ENCODE measurements around the gene TES.
A peak's percentile ranks its signal among the peaks of the same experiment; 100 is the strongest.

TES gene

DNA sequence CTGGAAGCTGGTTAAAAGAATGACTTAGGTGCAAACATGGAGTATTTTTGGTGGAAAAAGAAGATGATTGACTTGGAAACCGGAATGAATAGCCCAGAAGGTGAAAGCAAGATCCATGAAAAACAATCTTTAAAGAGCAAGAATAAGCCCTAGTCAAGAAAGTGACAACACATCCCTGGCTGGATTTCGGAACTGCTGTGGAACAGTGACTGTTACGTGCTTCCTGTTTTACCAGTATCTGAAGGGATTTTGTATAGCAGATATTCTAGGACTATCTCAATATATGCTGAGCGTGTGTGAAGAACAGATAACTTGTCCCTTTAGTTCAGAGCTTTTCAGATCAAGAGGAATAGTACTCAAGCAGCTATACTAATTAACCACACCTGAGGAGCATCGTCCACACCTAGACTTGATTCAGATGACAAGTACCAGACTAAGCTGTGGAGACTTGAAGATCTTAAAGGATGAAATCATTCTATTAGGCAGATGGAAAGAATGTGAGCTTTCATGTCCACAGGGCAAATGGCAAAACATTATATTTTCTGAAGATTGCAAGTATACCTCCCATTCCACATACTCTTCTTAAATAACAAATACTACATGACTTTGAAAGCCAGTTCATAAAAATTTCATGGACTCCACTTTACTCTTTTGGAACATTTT lies 11.5 kb upstream of the TES start:
- DNase-seq (ENCODE audit: low spot score in 2 of 2), result no peak

GRCh38 chr7:116200963-116201362 lies 9.4 kb upstream of the TES start:
- Histone ChIP-seq H3K27me3 (ENCODE audit: low read depth) (peaks cover 15% of the 10 kb centered on the region), H3K36me3 (replicated peaks) (no peaks in the 10 kb centered on the region), H3K9me3 (no peaks in the 10 kb centered on the region), H3K4me1 (no peaks in the 10 kb centered on the region), H3K4me3 (no peak overlapping the region)
- in situ Hi-C loops (cut with MboI; ENCODE audit: low sequenced_read_pairs), result no loop called here
- DNase-seq (ENCODE audit: low spot score in 2 of 2), result no peak

More for the DNA sequence above, 11.5 kb upstream of the TES start:
- H3K4me1 ChIP-seq, result no peaks in the 10 kb centered on the region
- peaks cover 15% of the 10 kb centered on the region for H3K27me3 ChIP-seq (ENCODE audit: low read depth)
- H3K36me3 ChIP-seq (replicated peaks), result no peaks in the 10 kb centered on the region
- no peaks in the 10 kb centered on the region for H3K9me3 ChIP-seq
- no peak overlapping the region for H3K4me3 ChIP-seq
- in situ Hi-C loops (cut with MboI; ENCODE audit: low sequenced_read_pairs), result no loop called here

DNA sequence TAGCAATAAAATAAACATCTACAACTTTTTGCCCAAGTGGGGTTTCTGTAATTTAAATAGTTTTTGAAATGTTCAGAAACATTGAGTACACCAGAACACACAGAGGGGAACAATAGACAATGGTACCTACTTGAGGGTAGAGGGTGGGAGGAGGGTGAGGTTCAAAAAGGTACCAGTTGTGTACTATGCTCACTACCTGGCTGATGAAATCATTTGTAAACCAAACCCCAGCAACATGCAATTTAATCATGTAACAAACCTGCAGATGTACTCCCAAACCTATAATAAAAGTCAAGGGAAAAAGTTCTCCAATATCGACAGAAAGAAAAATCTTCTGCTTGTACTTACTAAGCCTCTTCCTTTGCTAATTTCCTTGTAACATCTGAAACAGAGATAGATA lies 4.2 kb upstream of the TES start:
- no peaks in the 10 kb centered on the region for H3K4me1 ChIP-seq
- H3K27me3 ChIP-seq (ENCODE audit: low read depth), result peaks cover 15% of the 10 kb centered on the region
- no peak for DNase-seq (ENCODE audit: low spot score in 2 of 2)
- H3K9me3 ChIP-seq, result no peaks in the 10 kb centered on the region
- no peaks in the 10 kb centered on the region for H3K36me3 ChIP-seq (replicated peaks)
- in situ Hi-C loops (cut with MboI; ENCODE audit: low sequenced_read_pairs), result no loop called here
- H3K4me3 ChIP-seq, result no peak overlapping the region

GRCh38 chr7:116208919-116209318 lies 1.4 kb upstream of the TES start:
- no peaks in the 10 kb centered on the region for H3K27me3 ChIP-seq (ENCODE audit: low read depth)
- no peaks in the 10 kb centered on the region for H3K9me3 ChIP-seq
- peaks cover 5% of the 10 kb centered on the region; the same call in 1 of the 2 replicates for H3K4me1 ChIP-seq
- H3K36me3 ChIP-seq (replicated peaks), result no peaks in the 10 kb centered on the region
- DNase-seq (ENCODE audit: low spot score in 2 of 2), result no peak
- in situ Hi-C loops (cut with MboI; ENCODE audit: low sequenced_read_pairs), result no loop called here
- no peak overlapping the region for H3K4me3 ChIP-seq

DNA sequence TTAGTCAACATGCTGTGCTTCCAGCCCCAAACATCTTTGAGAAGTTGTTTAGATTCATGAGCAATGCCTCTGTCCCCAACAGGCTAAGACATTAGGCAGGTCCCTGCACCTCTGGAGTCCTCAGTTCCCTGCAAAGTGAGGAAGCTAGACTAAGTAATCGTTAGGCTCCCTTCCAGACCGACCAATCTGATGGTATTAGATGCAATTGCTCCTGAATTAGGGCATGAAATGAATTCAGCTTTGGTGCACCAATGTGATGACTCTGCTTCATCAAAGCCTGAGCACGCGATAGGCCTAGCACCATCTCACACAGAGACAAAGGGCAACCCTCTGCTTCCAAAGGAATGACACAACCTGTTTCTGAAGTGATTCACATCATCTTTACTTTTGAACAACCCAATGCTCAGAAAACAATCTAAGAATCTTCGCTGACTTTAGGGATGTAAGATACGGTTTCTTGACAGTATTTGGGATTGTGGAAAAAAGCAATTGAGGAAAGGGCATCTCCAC lies 723 bp upstream of the TES start:
- no peak for DNase-seq (ENCODE audit: low spot score in 2 of 2)
- in situ Hi-C loops (cut with MboI; ENCODE audit: low sequenced_read_pairs), result no loop called here
- no peaks in the 10 kb centered on the region for H3K36me3 ChIP-seq (replicated peaks)

GRCh38 chr7:116211006-116211912 lies 920 bp downstream of the TES start:
- in situ Hi-C loops (cut with MboI; ENCODE audit: low sequenced_read_pairs), result no loop called here
- Histone ChIP-seq H3K9me3 (no peaks in the 10 kb centered on the region), H3K27me3 (ENCODE audit: low read depth) (no peaks in the 10 kb centered on the region), H3K36me3 (replicated peaks) (no peaks in the 10 kb centered on the region), H3K4me1 (peaks cover 5% of the 10 kb centered on the region; the same call in 1 of the 2 replicates), H3K4me3 (peak overlapping the region; percentile 54)
- peak; percentile 50 to 73 for DNase-seq (ENCODE audit: low spot score in 2 of 2)

More for the DNA sequence above, 723 bp upstream of the TES start:
- no peak overlapping the region; the same call in 1 of the 2 replicates for H3K4me3 ChIP-seq
- H3K9me3 ChIP-seq, result no peaks in the 10 kb centered on the region
- peaks cover 5% of the 10 kb centered on the region; the same call in 1 of the 2 replicates for H3K4me1 ChIP-seq
- no peaks in the 10 kb centered on the region for H3K27me3 ChIP-seq (ENCODE audit: low read depth)

DNA sequence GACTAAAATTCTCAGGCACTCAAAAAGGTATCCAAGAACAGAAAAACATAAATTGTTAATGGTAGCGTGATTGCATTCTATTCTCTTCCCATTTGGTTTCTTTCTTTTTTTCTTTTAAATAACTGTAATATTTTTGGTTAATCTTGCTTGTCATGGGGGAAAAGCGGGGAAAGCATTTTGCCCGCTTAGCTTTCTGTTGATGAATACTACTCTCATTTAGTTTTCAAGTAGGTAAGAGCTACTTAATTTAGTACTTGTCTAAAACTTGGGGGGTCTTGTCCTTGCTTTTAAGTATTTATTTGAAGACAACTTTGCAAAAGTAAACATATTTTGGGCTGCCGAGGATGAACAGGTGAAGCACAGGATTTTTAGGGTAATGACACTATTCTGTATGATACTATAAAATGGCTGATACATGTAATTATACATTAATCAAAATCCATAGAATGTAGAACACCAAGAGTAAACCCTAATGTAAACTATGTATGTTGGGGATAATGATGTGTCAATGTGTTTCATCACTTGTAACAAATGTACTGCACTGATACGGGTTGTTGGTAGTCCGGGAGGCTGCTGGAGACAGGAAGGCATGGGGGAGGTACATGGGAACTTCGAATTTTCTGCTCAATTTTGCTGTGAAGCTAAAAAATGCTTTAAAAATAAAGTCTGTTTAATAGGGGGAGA lies 1.7 kb downstream of the TES start:
- DNase-seq (ENCODE audit: low spot score in 2 of 2), result no peak
- no peaks in the 10 kb centered on the region for H3K27me3 ChIP-seq (ENCODE audit: low read depth)

DNA sequence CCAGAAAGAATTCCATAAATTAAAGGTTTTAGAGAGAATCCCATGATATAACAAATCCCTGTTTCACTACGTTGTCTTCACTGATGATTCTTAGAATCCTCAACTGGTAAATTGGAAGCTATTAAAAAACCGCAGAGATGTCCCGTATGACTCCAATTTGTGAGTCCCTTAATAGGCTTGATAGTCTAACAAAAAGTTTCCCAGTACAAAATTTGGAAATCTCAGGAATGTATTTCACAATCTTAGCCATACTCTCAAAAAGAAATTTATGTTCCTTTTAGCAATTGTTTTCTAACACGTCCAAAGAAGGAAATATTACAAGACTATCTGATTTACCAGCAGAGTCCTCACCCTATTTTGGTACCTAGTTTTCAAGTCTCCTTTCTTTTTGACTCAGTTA lies 2.5 kb downstream of the TES start:
- Histone ChIP-seq H3K4me1 (peaks cover 5% of the 10 kb centered on the region), H3K9me3 (no peaks in the 10 kb centered on the region), H3K27me3 (ENCODE audit: low read depth) (no peaks in the 10 kb centered on the region), H3K36me3 (replicated peaks) (no peaks in the 10 kb centered on the region), H3K4me3 (no peak overlapping the region)
- DNase-seq (ENCODE audit: low spot score in 2 of 2), result no peak
- in situ Hi-C loops (cut with MboI; ENCODE audit: low sequenced_read_pairs), result no loop called here

More for the DNA sequence above, 1.7 kb downstream of the TES start:
- Histone ChIP-seq H3K4me3 (peak overlapping the region; percentile 54), H3K4me1 (peaks cover 5% of the 10 kb centered on the region; the same call in 1 of the 2 replicates), H3K9me3 (no peaks in the 10 kb centered on the region), H3K36me3 (replicated peaks) (no peaks in the 10 kb centered on the region)
- in situ Hi-C loops (cut with MboI; ENCODE audit: low sequenced_read_pairs), result no loop called here

DNA sequence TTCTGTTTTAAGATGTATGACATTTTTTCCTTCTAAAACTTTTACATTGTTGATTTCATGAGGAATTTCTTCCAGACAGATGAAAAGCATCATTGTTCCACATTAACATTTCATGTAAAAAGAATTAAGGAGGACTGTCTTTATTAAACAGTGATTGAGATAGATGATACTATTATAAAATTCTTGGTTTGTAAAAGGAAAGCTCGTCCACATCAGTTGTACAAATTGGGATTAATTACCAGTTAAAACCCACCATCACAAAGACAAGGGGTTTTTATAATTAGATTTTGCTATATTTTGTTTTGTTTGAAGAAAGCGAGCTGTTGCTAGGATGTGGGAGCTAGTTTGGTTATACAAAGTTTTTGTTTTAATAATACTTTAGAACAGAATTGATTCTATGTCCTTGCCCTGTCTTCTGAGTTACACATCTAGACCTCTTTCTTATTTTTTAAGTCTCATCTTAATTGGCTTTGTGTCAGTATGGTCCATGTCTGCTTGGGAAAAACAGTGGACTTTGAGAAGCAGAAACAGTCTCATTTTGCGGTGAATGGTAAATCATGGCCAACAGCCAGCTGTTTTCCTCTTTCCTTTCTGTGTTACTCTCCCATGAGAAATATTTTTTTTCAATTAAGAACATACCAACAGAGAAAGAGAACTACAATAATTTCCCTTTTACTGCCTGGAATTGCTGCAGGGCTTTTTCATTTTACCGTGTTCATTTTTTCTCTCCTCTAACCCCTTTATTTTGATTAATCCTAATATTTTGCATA lies 3.2 kb downstream of the TES start:
- H3K4me3 ChIP-seq, result no peak overlapping the region
- no peaks in the 10 kb centered on the region for H3K36me3 ChIP-seq (replicated peaks)
- peaks cover 5% of the 10 kb centered on the region for H3K4me1 ChIP-seq
- no peaks in the 10 kb centered on the region for H3K9me3 ChIP-seq
- no peak for DNase-seq (ENCODE audit: low spot score in 2 of 2)
- in situ Hi-C loops (cut with MboI; ENCODE audit: low sequenced_read_pairs), result no loop called here
- H3K27me3 ChIP-seq (ENCODE audit: low read depth), result no peaks in the 10 kb centered on the region

GRCh38 chr7:116214921-116215320 lies 4.6 kb downstream of the TES start:
- in situ Hi-C loops (cut with MboI; ENCODE audit: low sequenced_read_pairs), result no loop called here
- Histone ChIP-seq H3K36me3 (replicated peaks) (no peaks in the 10 kb centered on the region), H3K27me3 (ENCODE audit: low read depth) (no peaks in the 10 kb centered on the region), H3K4me3 (no peak overlapping the region), H3K4me1 (peaks cover 5% of the 10 kb centered on the region), H3K9me3 (no peaks in the 10 kb centered on the region)
- no peak for DNase-seq (ENCODE audit: low spot score in 2 of 2)

DNA sequence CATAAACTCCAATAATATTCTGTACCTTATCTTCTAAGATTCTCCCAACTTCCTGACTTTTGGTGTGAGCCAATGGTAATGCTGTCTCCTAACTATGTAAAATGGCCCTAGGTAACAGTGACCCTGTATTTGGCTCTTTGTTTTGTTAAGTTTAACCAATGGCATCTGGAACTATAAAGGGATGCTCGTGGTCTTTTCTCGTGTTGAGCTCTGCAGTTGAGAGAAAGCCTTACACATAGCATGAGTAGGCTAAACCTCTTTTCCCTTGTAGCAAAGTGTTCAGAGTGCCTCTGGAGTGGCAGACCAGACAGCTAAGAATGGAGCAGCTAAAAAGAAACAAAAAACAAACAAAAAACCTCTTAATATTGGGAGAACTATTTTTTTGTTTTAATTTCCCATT lies 5.2 kb downstream of the TES start:
- no peaks in the 10 kb centered on the region for H3K9me3 ChIP-seq
- no peaks in the 10 kb centered on the region for H3K27me3 ChIP-seq (ENCODE audit: low read depth)
- in situ Hi-C loops (cut with MboI; ENCODE audit: low sequenced_read_pairs), result no loop called here
- H3K4me1 ChIP-seq, result peaks cover 5% of the 10 kb centered on the region
- no peaks in the 10 kb centered on the region for H3K36me3 ChIP-seq (replicated peaks)
- no peak for DNase-seq (ENCODE audit: low spot score in 2 of 2)
- H3K4me3 ChIP-seq, result no peak overlapping the region

DNA sequence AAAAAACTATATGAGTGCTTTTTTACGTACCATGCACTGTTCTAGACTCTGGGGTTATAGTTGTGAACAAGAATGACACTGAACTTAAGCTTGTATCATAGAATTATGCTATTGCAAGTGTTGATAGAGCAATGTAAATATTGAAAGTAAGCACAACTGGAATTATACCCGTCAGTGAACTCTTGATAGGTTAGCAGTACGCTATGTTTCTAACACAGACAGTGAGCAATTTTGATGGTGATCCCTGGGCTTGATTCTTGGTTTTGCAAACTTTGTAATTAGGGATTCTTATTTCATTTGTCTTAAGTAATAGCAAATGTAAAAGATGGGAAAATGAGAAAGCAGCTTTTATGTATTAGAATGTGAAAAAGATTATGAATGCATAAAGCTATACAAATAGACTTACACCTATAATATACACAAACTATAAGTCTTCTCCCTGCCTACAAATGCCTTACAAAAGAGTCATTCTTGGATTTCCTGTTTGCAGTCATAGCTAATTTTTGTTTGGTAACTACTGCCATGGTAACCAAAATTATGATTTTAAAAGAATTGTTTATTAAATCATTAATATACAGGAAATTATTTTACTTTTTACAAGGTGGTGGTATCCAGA lies 6.7 kb downstream of the TES start:
- in situ Hi-C loops (cut with MboI; ENCODE audit: low sequenced_read_pairs), result no loop called here
- no peak overlapping the region for H3K4me3 ChIP-seq
- no peaks in the 10 kb centered on the region for H3K36me3 ChIP-seq (replicated peaks)
- DNase-seq (ENCODE audit: low spot score in 2 of 2), result no peak
- no peaks in the 10 kb centered on the region for H3K27me3 ChIP-seq (ENCODE audit: low read depth)
- peaks cover 5% of the 10 kb centered on the region for H3K4me1 ChIP-seq
- H3K9me3 ChIP-seq, result no peaks in the 10 kb centered on the region
